Panc1 (cell line): ENCODE results near the gene KMT5B.

ENCODE experiments used
- POLR2AphosphoS5 ChIP-seq: IDR thresholded peaks from 2 replicates; pipeline ENCODE4 v1.6.1; 2012; ENCODE audit warnings: mild to moderate bottlenecking, low read depth, low read length, moderate library complexity
- SIN3A ChIP-seq: IDR thresholded peaks from 2 replicates; pipeline ENCODE4 v1.6.1; 2012; ENCODE audit warnings: low read depth, mild to moderate bottlenecking, low read length, moderate library complexity, borderline replicate concordance; ENCODE audit not compliant: insufficient read depth
- TF ChIP-seq, protein P1 (sequence below): fragments of 450-650 bp; IDR thresholded peaks from 2 replicates; pipeline ENCODE4 v1.5.1; 2017; ENCODE audit warnings: mild to moderate bottlenecking

DNA sequence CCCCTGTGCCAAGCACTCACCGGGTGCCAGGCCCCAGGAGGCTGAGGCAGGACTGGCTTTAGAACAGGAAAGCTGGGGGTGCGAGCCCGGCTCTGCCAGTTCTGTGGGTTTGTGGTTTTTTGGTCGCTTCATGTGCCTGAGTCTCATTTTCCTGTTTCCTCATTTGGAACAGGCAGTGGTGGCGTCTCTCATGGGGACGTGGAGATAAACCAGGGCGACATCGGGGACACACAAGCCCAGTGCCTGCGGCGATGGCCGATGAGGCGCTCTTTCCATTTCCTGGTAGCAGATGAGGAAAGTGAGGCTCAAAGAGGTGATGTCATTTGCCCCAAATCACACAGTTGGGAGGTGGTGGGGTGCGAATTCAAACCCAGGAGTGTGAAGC lies 71.1 kb downstream of the KMT5B start:
- TF ChIP-seq, protein P1, sequence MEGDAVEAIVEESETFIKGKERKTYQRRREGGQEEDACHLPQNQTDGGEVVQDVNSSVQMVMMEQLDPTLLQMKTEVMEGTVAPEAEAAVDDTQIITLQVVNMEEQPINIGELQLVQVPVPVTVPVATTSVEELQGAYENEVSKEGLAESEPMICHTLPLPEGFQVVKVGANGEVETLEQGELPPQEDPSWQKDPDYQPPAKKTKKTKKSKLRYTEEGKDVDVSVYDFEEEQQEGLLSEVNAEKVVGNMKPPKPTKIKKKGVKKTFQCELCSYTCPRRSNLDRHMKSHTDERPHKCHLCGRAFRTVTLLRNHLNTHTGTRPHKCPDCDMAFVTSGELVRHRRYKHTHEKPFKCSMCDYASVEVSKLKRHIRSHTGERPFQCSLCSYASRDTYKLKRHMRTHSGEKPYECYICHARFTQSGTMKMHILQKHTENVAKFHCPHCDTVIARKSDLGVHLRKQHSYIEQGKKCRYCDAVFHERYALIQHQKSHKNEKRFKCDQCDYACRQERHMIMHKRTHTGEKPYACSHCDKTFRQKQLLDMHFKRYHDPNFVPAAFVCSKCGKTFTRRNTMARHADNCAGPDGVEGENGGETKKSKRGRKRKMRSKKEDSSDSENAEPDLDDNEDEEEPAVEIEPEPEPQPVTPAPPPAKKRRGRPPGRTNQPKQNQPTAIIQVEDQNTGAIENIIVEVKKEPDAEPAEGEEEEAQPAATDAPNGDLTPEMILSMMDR, result no peak
- TF ChIP-seq POLR2AphosphoS5 (no peak), SIN3A (no peak)
